ENCODE results near the gene NBPF6. TPM values are rescaled to one million over a fixed set of nuclear protein-coding genes. Genes with fewer than 3 reads are reported as not detected.
"Not testable (repeated sequence)": the region's sequence is repeated elsewhere in the genome, so short reads cannot be mapped to it uniquely, and the experiment has no call there.

The NBPF6 gene
- total RNA-seq, 2 experiments from 2014 or later, result not detected

DNA sequence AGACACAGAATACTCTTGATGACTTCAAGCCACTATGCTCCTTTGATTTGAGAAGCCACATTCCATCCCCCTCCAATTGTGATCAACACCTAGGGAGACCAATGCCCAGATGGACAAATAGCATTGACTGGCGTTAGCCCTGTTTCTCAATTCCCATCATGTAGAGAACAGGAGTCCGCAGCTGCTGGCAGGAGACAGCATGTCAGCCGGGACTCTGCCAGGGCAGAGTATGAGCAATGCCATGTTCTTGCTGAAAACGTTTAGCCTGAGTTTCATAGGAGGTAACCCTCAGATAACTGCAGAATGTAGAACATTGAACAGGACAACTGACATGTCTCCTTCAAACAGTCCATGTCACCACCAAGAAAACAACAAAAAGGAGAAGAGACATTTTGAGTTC is 20.6 kb downstream of the NBPF6 start:
- H3K27ac Mint-ChIP-seq; H3K4me3 Mint-ChIP-seq; H3K4me1 Mint-ChIP-seq; DNase-seq; POLR2A ChIA-PET; H3K9me3 Mint-ChIP-seq; H3K36me3 Mint-ChIP-seq (ENCODE audit: low read depth); CTCF ChIA-PET: not testable (repeated sequence)
- H3K27me3 Mint-ChIP-seq, result peaks cover 10% of the 10 kb centered on the region

DNA sequence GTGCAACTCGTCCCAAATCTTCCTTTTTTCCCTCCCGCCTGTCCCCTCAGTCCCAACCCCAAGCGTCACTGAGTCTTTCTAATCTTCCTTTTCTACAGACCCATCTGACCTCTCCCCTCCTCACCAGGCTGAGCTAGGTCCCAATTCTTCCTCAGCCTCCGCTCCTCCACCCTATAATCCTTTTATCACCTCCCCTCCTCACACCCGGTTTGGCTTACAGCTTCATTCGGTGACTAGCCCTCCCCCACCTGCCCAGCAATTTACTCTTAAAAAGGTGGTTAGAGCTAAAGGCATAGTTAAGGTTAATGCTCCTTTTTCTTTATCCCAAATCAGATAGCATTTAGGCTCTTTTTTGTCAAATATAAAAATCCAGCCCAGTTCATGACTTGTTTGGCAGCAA is 24.4 kb downstream of the NBPF6 start:
- POLR2A ChIA-PET; H3K27ac Mint-ChIP-seq; H3K9me3 Mint-ChIP-seq; H3K4me3 Mint-ChIP-seq; H3K4me1 Mint-ChIP-seq; CTCF ChIA-PET; H3K36me3 Mint-ChIP-seq (ENCODE audit: low read depth); H3K27me3 Mint-ChIP-seq; DNase-seq: not testable (repeated sequence)

DNA sequence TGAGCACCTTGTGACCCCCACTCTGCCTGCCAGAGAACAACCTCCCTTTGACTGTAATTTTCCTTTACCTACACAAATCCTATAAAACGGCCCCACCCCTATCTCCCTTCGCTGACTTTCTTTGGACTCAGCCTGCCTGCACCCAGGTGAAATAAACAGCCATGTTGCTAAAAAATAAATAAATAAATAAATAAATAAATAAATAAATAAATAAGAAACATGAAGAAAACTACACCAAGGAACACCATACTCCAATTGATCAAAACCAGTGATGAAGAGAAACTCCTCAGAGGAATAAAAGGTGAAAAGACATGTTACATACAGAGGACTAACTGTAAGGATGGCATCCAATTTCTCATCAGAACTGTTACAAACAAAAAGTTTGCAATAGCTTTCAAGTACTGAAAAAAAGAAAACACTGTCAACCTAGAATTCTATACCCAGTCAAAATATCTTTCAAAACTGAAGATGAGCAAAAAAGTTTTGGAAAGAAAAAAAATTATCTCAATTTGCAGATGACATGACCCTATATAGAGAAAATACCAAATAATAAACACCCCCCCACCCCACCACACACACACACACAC is 28.4 kb downstream of the NBPF6 start:
- CTCF ChIA-PET, result no interaction called here
- H3K9me3 Mint-ChIP-seq, result peaks cover 14% of the 10 kb centered on the region
- POLR2A ChIA-PET, result no interaction called here
- no peaks in the 10 kb centered on the region for H3K36me3 Mint-ChIP-seq (ENCODE audit: low read depth)
- DNase-seq, result no peak
- no peak overlapping the region for H3K27ac Mint-ChIP-seq
- H3K4me3 Mint-ChIP-seq, result no peak overlapping the region
- H3K4me1 Mint-ChIP-seq, result no peaks in the 10 kb centered on the region
- peaks cover 15% of the 10 kb centered on the region for H3K27me3 Mint-ChIP-seq

DNA sequence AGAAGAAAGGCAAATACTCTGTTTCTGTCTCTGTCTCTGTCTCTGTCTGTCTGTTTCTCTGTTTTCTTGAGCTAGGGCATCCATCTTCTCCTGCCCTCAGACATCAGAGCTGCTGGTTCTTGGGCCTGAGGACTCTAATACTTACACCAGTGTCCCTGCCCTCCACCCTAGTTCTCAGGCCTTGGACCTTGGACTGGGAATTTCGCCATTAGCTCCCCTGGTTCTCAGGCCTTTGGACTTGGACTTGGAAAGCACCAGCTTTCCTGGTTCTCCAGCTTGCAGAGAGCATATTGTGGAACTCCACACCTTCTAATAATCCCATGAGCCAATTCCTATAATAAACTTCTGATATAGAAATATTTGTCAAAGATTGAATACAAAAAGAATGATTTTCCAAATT is 32.6 kb downstream of the NBPF6 start:
- Mint-ChIP-seq H3K9me3 (peaks cover 16% of the 10 kb centered on the region), H3K4me1 (no peaks in the 10 kb centered on the region), H3K27me3 (peaks cover 17% of the 10 kb centered on the region), H3K27ac (no peak overlapping the region), H3K4me3 (no peak overlapping the region), H3K36me3 (ENCODE audit: low read depth) (no peaks in the 10 kb centered on the region)
- no peak for DNase-seq
- ChIA-PET CTCF (no interaction called here), POLR2A (no interaction called here)

DNA sequence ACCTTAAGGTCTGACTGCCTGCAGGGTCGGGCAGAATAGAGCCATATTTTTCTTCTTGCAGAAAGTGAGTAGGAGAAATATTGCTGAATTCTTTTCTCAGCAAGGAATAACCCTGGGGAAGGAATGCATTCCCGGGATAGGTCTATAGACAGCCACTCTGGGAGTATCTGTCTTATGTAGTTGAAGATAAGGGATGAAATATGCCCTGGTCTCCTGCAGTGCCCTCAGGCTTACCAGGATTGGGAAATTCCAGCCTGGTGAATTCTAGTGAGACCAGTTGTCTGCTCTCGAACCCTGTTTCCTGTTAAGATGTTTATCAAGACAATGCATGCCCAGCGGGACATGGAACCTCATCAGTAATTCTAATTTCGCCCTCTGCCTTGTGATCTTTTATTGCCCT is 35.8 kb downstream of the NBPF6 start:
- H3K4me1 Mint-ChIP-seq; POLR2A ChIA-PET; CTCF ChIA-PET; H3K27me3 Mint-ChIP-seq; H3K9me3 Mint-ChIP-seq; H3K27ac Mint-ChIP-seq; DNase-seq; H3K36me3 Mint-ChIP-seq (ENCODE audit: low read depth); H3K4me3 Mint-ChIP-seq: not testable (repeated sequence)

DNA sequence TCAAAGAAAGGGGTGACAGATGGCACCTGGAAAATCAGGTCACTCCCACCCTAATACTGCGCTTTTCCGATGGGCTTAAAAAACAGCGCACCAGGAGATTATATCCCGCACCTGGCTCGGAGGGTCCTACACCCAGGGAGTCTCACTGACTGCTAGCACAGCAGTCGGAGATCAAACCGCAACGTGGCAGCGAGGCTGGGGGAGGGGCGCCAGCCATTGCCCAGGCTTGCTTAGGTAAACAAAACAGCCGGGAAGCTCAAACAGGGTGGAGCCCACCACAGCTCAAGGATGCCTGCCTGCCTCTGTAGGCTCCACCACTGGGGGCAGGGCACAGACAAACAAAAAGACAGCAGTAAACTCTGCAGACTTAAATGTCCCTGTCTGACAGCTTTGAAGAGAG is 36.6 kb downstream of the NBPF6 start:
- POLR2A ChIA-PET; H3K4me3 Mint-ChIP-seq; H3K9me3 Mint-ChIP-seq; CTCF ChIA-PET; H3K4me1 Mint-ChIP-seq; H3K36me3 Mint-ChIP-seq (ENCODE audit: low read depth); H3K27me3 Mint-ChIP-seq; H3K27ac Mint-ChIP-seq; DNase-seq: not testable (repeated sequence)

DNA sequence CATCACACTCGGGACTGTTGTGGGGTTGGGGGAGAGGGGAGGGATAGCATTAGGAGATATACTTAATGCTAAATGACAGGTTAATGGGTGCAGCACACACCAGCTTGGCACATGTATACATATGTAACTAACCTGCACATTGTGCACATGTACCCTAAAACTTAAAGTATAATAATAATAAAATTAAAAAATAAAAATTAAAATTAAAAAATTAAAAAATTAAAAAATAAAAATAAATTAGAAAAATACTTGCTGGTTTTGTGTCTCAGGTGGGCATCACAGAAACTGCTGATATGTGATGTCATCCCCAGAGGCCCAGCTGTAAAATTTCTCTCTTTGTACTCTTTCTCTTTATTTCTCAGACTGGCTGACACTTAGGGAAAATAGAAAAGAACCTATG is 44.9 kb downstream of the NBPF6 start:
- H3K9me3 Mint-ChIP-seq; H3K27ac Mint-ChIP-seq; DNase-seq; CTCF ChIA-PET; POLR2A ChIA-PET; H3K4me3 Mint-ChIP-seq; H3K36me3 Mint-ChIP-seq (ENCODE audit: low read depth); H3K4me1 Mint-ChIP-seq: not testable (repeated sequence)
- peaks cover 26% of the 10 kb centered on the region for H3K27me3 Mint-ChIP-seq

DNA sequence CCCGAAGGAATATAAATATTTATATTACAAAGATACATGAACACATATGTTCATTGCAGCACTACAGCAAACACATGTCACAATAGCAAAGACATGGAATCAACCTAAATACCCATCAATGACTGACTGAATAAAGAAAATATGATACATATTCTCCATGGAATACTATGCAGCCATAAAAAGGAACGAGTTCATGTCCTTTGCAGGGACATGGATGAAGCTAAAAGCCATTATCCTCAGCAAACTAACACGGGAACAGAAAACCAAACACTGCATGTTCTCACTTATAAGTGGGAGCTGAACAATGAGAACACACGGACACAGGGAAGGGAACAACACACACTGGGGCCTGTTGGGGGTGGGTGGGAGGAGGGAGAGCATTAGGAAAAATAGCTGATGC is 46.7 kb downstream of the NBPF6 start:
- peaks cover 38% of the 10 kb centered on the region for H3K27me3 Mint-ChIP-seq
- H3K36me3 Mint-ChIP-seq (ENCODE audit: low read depth); DNase-seq; H3K9me3 Mint-ChIP-seq; H3K4me1 Mint-ChIP-seq; CTCF ChIA-PET; H3K4me3 Mint-ChIP-seq; POLR2A ChIA-PET; H3K27ac Mint-ChIP-seq: not testable (repeated sequence)

DNA sequence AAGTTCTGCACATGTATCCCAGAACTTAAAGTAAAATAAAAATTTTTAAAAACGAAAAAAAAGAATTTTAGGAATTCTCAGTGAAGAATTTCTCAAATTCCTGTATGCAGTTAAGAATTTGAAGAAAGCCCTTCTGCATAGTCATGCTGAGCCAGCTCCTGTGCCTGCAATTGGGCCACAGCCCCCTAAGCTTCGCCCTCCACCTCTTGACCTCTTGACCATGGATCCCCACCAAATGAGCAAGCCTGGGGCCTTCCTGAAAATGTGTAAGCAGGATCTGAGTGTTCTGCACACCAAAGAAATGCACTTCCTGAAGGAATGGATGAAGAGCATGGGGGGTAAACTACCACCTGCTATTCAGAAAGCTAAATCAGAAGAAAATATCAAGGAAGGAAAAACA is 52.0 kb downstream of the NBPF6 start:
- Mint-ChIP-seq H3K27ac (no peak overlapping the region), H3K36me3 (ENCODE audit: low read depth) (peaks cover 2% of the 10 kb centered on the region), H3K4me3 (no peak overlapping the region), H3K27me3 (peaks cover 40% of the 10 kb centered on the region), H3K4me1 (no peaks in the 10 kb centered on the region), H3K9me3 (no peaks in the 10 kb centered on the region)
- CTCF ChIA-PET, result interaction anchor here (1.0 kb wide), 1 partner anchor 58 kb away, joined by 3 read pairs; the partner anchor contains the start of gene EEIG2
- POLR2A ChIA-PET, result no interaction called here
- DNase-seq, result no peak

DNA sequence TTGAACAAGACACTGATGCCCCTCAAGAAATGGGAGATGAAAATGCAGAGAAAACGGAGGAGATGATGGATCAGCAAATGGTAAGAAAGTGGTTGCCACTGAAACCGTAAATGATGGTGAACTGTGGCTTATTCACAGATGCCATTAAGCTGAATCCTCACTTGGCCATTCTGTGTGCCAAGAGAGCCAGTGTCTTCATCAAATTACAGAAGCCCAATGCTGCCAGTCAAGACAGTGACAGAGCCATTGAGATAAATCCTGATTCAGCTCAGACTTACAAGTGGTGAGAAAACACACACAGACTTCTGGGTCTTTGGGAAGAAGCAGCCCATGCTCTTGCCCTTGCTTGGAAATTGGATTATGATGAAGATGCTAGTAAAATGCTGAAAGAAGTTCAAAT is 52.5 kb downstream of the NBPF6 start:
- CTCF ChIA-PET, result no interaction called here
- POLR2A ChIA-PET, result no interaction called here
- H3K27me3 Mint-ChIP-seq, result peaks cover 41% of the 10 kb centered on the region
- DNase-seq, result no peak
- H3K36me3 Mint-ChIP-seq (ENCODE audit: low read depth), result peaks cover 2% of the 10 kb centered on the region
- H3K4me1 Mint-ChIP-seq, result no peaks in the 10 kb centered on the region
- no peak overlapping the region for H3K27ac Mint-ChIP-seq
- no peaks in the 10 kb centered on the region for H3K9me3 Mint-ChIP-seq
- no peak overlapping the region for H3K4me3 Mint-ChIP-seq

DNA sequence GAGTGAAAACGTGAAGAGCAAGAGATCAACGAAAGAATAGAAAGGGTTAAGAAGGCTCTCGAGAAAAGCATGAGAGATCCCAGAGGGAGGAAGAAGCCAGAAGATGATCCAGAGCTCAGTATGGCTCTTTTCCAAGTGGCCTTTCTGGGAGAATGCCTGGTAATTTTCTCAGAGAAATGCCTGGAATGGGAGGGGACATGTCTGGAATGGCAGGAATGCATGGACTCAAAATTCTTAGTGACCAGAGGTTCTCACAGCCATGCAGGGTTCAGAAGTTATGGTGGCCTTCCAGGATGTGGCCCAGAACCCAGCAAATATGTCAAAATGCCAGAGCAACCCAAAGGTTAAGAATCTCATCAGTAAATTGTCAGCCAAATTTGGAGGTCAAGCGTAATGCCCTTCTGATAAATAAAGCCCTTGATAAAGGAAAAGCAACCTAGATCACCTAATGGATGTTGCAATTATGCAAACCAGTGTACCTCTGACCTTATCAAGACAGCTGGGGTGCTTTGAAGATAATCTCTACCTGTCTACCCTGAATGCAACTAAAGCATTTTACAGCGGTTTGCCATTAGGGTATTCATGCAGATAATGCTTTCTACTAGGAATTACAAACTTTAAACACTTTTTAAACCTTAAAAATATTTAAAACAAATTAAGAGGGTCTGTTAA is 53.1 kb downstream of the NBPF6 start:
- no peak for DNase-seq
- H3K9me3 Mint-ChIP-seq, result no peaks in the 10 kb centered on the region
- CTCF ChIA-PET, result interaction anchor here (0.7 kb wide), 1 partner anchor 442 kb away, joined by 3 read pairs; no protein-coding TSS in a partner anchor
- no peaks in the 10 kb centered on the region for H3K4me1 Mint-ChIP-seq
- H3K27ac Mint-ChIP-seq, result no peak overlapping the region
- peaks cover 2% of the 10 kb centered on the region for H3K36me3 Mint-ChIP-seq (ENCODE audit: low read depth)
- POLR2A ChIA-PET, result no interaction called here
- peaks cover 45% of the 10 kb centered on the region for H3K27me3 Mint-ChIP-seq
- no peak overlapping the region for H3K4me3 Mint-ChIP-seq

DNA sequence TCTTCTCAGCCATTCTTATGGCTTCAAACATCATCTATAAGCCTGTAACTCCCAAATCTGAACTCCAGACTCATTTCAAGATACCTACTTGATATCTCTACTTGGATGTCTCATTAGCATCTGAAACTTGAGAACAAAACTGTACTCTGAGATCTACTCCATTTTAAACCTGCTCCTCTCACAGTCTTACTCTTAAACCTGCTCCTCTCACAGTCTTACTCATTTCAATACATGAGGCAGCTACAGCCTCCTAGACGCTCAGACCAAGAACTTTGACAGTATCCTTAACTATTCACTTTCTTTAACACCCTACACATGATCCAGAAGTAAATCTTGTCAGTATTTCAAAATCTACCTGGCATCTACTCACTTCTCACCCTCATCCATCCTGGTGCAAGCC is 54.3 kb downstream of the NBPF6 start:
- ChIA-PET CTCF (no interaction called here), POLR2A (interaction anchor here (0.6 kb wide), 1 partner anchor 1029 kb away, joined by 3 read pairs; no protein-coding TSS in a partner anchor)
- H3K27ac Mint-ChIP-seq, result no peak overlapping the region
- DNase-seq, result no peak
- peaks cover 7% of the 10 kb centered on the region for H3K9me3 Mint-ChIP-seq
- H3K4me3 Mint-ChIP-seq, result no peak overlapping the region
- peaks cover 49% of the 10 kb centered on the region for H3K27me3 Mint-ChIP-seq
- H3K36me3 Mint-ChIP-seq (ENCODE audit: low read depth), result peaks cover 2% of the 10 kb centered on the region
- no peaks in the 10 kb centered on the region for H3K4me1 Mint-ChIP-seq

DNA sequence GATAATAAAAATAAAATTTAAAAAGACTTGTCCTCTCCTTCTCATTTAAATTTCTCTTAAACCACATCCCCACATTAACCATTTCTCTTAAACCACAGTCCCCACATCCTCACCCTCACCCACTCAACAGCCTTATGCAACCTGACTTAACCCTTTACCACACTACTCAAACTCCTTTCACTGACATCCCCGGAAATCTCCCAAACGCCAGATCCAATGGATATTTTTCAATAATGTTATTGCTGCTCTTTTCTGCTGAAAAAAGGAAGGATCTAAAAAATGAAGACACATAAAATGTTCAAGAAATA is 55.6 kb downstream of the NBPF6 start:
- DNase-seq, result peak; percentile 34
- Mint-ChIP-seq H3K36me3 (ENCODE audit: low read depth) (peaks cover 7% of the 10 kb centered on the region), H3K27ac (no peak overlapping the region), H3K9me3 (peaks cover 18% of the 10 kb centered on the region), H3K4me1 (no peaks in the 10 kb centered on the region), H3K27me3 (peaks cover 49% of the 10 kb centered on the region), H3K4me3 (no peak overlapping the region)
- ChIA-PET POLR2A (no interaction called here), CTCF (interaction anchor here (0.6 kb wide), 1 partner anchor 64 kb away, joined by 3 read pairs; no protein-coding TSS in a partner anchor)

DNA sequence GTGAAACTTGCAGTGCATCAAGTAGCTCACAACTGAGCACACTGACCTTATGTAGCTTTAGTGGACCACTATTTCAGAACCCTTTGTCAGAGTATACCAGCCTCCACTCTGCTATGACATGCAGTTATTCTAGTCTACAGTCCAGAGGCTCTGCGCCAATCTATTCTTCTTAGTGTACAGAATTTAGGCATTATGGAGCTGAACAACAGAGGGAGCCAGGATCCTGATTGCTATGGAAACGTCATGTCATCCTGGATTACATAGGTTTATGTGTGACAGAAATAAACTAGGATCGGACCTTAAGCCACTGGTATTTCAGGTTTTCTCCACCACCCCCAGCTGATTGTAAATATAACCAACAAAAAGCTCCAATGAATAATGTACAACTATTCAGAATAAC is 61.6 kb downstream of the NBPF6 start:
- H3K27me3 Mint-ChIP-seq, result peaks cover 47% of the 10 kb centered on the region
- ChIA-PET CTCF (interaction anchor here (0.9 to 4.5 kb wide), 4 partner anchors 43 to 132 kb away, joined by 3 to 24 read pairs (median 4); partner anchors contain the start of gene EEIG2), POLR2A (no interaction called here)
- peaks cover 5% of the 10 kb centered on the region for H3K36me3 Mint-ChIP-seq (ENCODE audit: low read depth)
- no peak overlapping the region for H3K4me3 Mint-ChIP-seq
- H3K27ac Mint-ChIP-seq, result no peak overlapping the region
- DNase-seq, result no peak
- no peaks in the 10 kb centered on the region for H3K4me1 Mint-ChIP-seq
- peaks cover 18% of the 10 kb centered on the region for H3K9me3 Mint-ChIP-seq

Measured in activated CD4-positive, alpha-beta T cell treated with anti-CD3 and anti-CD28 coated beads, Interleukin-2, amount 10 ng/mL, durations not matched to agents 7 days and 5 days (primary cell).